ENCODE data around the gene KIF16B.

The KIF16B gene

DNA sequence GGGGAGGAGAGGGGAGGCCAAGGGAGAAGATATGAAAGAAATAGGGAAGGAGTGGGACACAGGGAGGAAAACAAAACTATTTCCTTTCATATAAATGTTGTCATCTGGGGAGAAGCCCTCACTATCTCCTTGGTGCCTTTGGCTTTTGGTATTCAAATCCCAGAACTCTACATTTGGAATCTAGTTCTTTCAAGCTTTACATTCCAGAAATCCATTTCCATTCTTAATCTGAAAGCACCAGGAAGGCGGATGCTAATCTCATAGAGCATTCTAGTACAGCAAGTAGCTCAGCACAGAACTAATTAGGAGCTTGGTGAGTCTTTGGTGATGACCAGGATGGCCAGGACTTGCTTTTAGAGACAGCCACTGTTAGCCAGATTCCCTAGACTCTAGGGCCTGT, 177.9 kb downstream of the KIF16B start:
- no peaks in the 10 kb centered on the region for H3K79me2 ChIP-seq (ENCODE audit: low read length)
- no peak overlapping the region for H3K27ac ChIP-seq (ENCODE audit: low read length)
- TF ChIP-seq EZH2phosphoT487 (IDR thresholded peaks at IDR 0.05; ENCODE audit: low read depth), result no peak
- TF ChIP-seq, protein P1, sequence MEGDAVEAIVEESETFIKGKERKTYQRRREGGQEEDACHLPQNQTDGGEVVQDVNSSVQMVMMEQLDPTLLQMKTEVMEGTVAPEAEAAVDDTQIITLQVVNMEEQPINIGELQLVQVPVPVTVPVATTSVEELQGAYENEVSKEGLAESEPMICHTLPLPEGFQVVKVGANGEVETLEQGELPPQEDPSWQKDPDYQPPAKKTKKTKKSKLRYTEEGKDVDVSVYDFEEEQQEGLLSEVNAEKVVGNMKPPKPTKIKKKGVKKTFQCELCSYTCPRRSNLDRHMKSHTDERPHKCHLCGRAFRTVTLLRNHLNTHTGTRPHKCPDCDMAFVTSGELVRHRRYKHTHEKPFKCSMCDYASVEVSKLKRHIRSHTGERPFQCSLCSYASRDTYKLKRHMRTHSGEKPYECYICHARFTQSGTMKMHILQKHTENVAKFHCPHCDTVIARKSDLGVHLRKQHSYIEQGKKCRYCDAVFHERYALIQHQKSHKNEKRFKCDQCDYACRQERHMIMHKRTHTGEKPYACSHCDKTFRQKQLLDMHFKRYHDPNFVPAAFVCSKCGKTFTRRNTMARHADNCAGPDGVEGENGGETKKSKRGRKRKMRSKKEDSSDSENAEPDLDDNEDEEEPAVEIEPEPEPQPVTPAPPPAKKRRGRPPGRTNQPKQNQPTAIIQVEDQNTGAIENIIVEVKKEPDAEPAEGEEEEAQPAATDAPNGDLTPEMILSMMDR (IDR thresholded peaks at IDR 0.05; ENCODE audit: low read depth, low read length), result no peak
- no peaks in the 10 kb centered on the region for H3K9me3 ChIP-seq (ENCODE audit: insufficient read depth, low read length)
- H3K4me1 ChIP-seq (ENCODE audit: low read length), result peaks cover 37% of the 10 kb centered on the region
- no peak overlapping the region for H3K4me3 ChIP-seq (ENCODE audit: low read length)
- H4K20me1 ChIP-seq (ENCODE audit: insufficient read depth, low read length), result no peaks in the 10 kb centered on the region
- no peak overlapping the region for H3K9ac ChIP-seq (ENCODE audit: low read length)
- peaks cover 10% of the 10 kb centered on the region for H3K36me3 ChIP-seq (replicated peaks; ENCODE audit: low read depth, low read length)
- no peaks in the 10 kb centered on the region for H3K27me3 ChIP-seq (ENCODE audit: low read depth, low read length)
- H2AFZ ChIP-seq (ENCODE audit: low read depth, low read length), result no peak overlapping the region
- H3K4me2 ChIP-seq (ENCODE audit: low read length), result no peak overlapping the region

DNA sequence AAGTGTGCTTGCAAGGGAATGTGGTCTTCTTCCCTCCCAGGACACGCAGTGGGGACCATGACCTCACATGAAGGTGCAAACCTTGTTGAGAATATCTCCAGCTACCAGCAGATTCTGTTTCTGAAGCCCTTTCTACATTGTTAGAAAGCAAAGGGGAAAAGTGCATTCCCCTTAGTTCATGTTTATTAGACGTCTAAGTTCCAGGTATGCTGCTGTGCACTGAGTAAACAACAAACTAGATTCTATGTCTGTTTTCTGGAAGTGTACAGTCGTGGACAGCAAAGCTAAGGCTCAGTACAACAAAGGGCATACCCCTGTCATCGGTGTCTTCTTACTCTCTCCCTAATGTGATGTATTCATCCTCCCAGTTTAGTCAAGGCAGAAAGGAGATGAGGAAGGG, 178.5 kb downstream of the KIF16B start:
- Histone ChIP-seq H3K4me2 (ENCODE audit: low read length) (no peak overlapping the region), H3K27me3 (ENCODE audit: low read depth, low read length) (no peaks in the 10 kb centered on the region), H3K9ac (ENCODE audit: low read length) (no peak overlapping the region), H3K36me3 (replicated peaks; ENCODE audit: low read depth, low read length) (peaks cover 9% of the 10 kb centered on the region), H3K9me3 (ENCODE audit: insufficient read depth, low read length) (no peaks in the 10 kb centered on the region), H4K20me1 (ENCODE audit: insufficient read depth, low read length) (no peaks in the 10 kb centered on the region), H2AFZ (ENCODE audit: low read depth, low read length) (no peak overlapping the region), H3K27ac (ENCODE audit: low read length) (no peak overlapping the region), H3K79me2 (ENCODE audit: low read length) (no peaks in the 10 kb centered on the region), H3K4me3 (ENCODE audit: low read length) (no peak overlapping the region), H3K4me1 (ENCODE audit: low read length) (peaks cover 40% of the 10 kb centered on the region)
- no peak for TF ChIP-seq EZH2phosphoT487 (IDR thresholded peaks at IDR 0.05; ENCODE audit: low read depth)
- TF ChIP-seq, protein P1 (IDR thresholded peaks at IDR 0.05; ENCODE audit: low read depth, low read length), result no peak

DNA sequence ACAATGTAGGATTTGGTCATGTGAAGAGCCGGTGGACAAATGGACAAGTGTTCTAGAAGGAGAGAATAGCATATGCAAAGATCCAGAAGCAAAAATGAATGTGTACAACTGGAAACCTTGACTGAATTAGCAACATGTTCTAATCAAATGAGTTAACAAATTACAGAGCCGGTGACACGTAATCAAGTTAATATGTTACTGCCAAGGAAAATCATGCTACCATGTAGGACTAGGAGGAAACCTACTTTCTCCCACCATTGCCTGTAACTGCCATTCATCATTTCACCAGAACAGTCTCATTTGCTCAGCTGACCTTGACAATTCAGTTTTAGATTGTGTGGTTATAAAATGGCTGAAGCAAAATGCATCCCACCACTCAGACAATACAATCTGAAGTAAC, 179.4 kb downstream of the KIF16B start:
- no peaks in the 10 kb centered on the region for H3K27me3 ChIP-seq (ENCODE audit: low read depth, low read length)
- peaks cover 13% of the 10 kb centered on the region for H3K36me3 ChIP-seq (replicated peaks; ENCODE audit: low read depth, low read length)
- no peak overlapping the region for H3K4me3 ChIP-seq (ENCODE audit: low read length)
- no peaks in the 10 kb centered on the region for H4K20me1 ChIP-seq (ENCODE audit: insufficient read depth, low read length)
- no peaks in the 10 kb centered on the region for H3K9me3 ChIP-seq (ENCODE audit: insufficient read depth, low read length)
- H3K4me1 ChIP-seq (ENCODE audit: low read length), result peaks cover 48% of the 10 kb centered on the region
- H3K27ac ChIP-seq (ENCODE audit: low read length), result no peak overlapping the region
- TF ChIP-seq EZH2phosphoT487 (IDR thresholded peaks at IDR 0.05; ENCODE audit: low read depth), result no peak
- TF ChIP-seq, protein P1 (IDR thresholded peaks at IDR 0.05; ENCODE audit: low read depth, low read length), result no peak
- no peak overlapping the region for H2AFZ ChIP-seq (ENCODE audit: low read depth, low read length)
- no peaks in the 10 kb centered on the region for H3K79me2 ChIP-seq (ENCODE audit: low read length)
- H3K9ac ChIP-seq (ENCODE audit: low read length), result no peak overlapping the region
- no peak overlapping the region for H3K4me2 ChIP-seq (ENCODE audit: low read length)

DNA sequence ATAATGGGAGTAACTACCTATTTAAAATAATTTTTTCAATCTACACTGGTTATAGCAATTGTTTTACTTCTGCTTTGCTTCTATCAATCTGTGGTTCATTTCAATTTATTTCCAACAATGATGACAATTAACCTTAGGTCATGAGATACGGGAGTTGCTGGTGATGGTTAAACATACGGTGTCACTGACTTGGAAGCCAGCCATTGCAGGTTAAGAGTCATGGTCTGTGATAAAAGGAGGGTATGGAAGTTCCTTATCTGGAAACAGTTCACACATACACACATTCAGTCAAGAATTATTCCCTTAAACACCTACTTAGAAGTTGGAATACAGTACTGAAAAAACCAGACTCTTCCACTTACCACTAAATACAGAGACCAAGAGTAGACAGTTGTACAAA, 180.0 kb downstream of the KIF16B start:
- Histone ChIP-seq H3K9ac (ENCODE audit: low read length) (no peak overlapping the region), H3K9me3 (ENCODE audit: insufficient read depth, low read length) (no peaks in the 10 kb centered on the region), H4K20me1 (ENCODE audit: insufficient read depth, low read length) (no peaks in the 10 kb centered on the region), H3K4me1 (ENCODE audit: low read length) (peaks cover 53% of the 10 kb centered on the region), H2AFZ (ENCODE audit: low read depth, low read length) (no peak overlapping the region), H3K27ac (ENCODE audit: low read length) (no peak overlapping the region), H3K79me2 (ENCODE audit: low read length) (no peaks in the 10 kb centered on the region), H3K4me2 (ENCODE audit: low read length) (no peak overlapping the region), H3K27me3 (ENCODE audit: low read depth, low read length) (no peaks in the 10 kb centered on the region), H3K4me3 (ENCODE audit: low read length) (no peak overlapping the region), H3K36me3 (replicated peaks; ENCODE audit: low read depth, low read length) (peaks cover 13% of the 10 kb centered on the region)
- no peak for TF ChIP-seq EZH2phosphoT487 (IDR thresholded peaks at IDR 0.05; ENCODE audit: low read depth)
- TF ChIP-seq, protein P1 (IDR thresholded peaks at IDR 0.05; ENCODE audit: low read depth, low read length), result no peak
